ENCODE measurements around the gene HUS1.

Gene HUS1

GRCh38 chr7:48009257-48009656 lies 29.8 kb upstream of the HUS1 start:
- CTCF ChIA-PET, result interaction anchor here (0.5 to 0.8 kb wide), 2 partner anchors 27 to 35 kb away, joined by 3 to 4 read pairs; no protein-coding TSS in a partner anchor
- POLR2A ChIA-PET, result no interaction called here

DNA sequence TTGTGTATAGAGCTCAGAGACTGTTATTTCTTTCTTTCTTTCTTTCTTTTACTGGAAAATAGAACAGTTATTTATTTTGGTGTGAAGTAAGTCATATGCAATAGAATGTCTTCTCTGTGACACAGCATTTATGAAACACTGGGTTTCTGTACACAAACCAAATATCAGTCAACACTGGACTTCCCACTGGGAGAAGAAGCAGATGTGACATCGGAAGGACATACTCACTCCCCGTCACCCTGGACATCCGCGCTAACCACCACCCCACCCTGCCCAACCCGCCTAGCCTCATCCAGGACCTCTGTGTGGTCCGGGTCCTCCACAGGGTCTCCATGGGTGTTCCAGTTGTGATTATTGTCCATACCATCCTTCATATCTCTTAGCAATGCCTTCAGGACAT lies 27.5 kb upstream of the HUS1 start:
- Histone ChIP-seq H3K9me3 (ENCODE audit: control insufficient read depth, insufficient read depth, low read depth, low read length) (no peaks in the 10 kb centered on the region), H3K4me1 (ENCODE audit: control insufficient read depth, insufficient read depth, low read length) (0 out of 2 replicates have a peak, but pooled peaks cover 3% of the 10 kb centered on the region), H3K36me3 (ENCODE audit: control insufficient read depth in 2 of 2, insufficient read depth in 1 of 2, low read length in 2 of 2) (no peaks in the 10 kb centered on the region), H3K4me3 (ENCODE audit: low read depth, low read length) (no peak overlapping the region), H3K27ac (ENCODE audit: extremely low read depth, low read depth, low read length) (no peak overlapping the region)
- ChIA-PET CTCF (interaction anchor here (0.6 kb wide), 1 partner anchor 34 kb away, joined by 3 read pairs; no protein-coding TSS in a partner anchor), POLR2A (no interaction called here)
- TF ChIP-seq YY1 (tag by site-specific recombination; IDR thresholded peaks at IDR 0.05) (no peak), ZNF747 (tag by site-specific recombination; IDR thresholded peaks at IDR 0.05) (no peak), ZNF16 (tag by site-specific recombination; IDR thresholded peaks at IDR 0.05; ENCODE audit: low read depth) (no peak), ZNF274 (IDR thresholded peaks at IDR 0.05; ENCODE audit: low read length) (no peak), ZNF274 (tag by site-specific recombination; IDR thresholded peaks at IDR 0.05; ENCODE audit: borderline replicate concordance) (no peak), SP2 (tag by site-specific recombination; IDR thresholded peaks at IDR 0.05) (no peak), ZSCAN30 (tag by site-specific recombination; IDR thresholded peaks at IDR 0.05) (no peak), TSHZ1 (tag by site-specific recombination; IDR thresholded peaks at IDR 0.05; ENCODE audit: borderline replicate concordance) (no peak), SETDB1 (IDR thresholded peaks at IDR 0.05; ENCODE audit: insufficient read length, low read length) (no peak), ZFP3 (tag by site-specific recombination; IDR thresholded peaks at IDR 0.05; ENCODE audit: low read depth) (no peak), ZNF394 (tag by site-specific recombination; IDR thresholded peaks at IDR 0.05; ENCODE audit: borderline replicate concordance) (no peak), ZNF48 (tag by site-specific recombination; IDR thresholded peaks at IDR 0.05) (no peak), ZNF350 (tag by site-specific recombination; IDR thresholded peaks at IDR 0.05) (no peak), ZNF777 (tag by site-specific recombination; IDR thresholded peaks at IDR 0.05; ENCODE audit: borderline replicate concordance) (no peak), REPIN1 (tag by site-specific recombination; IDR thresholded peaks at IDR 0.05; ENCODE audit: low read depth) (no peak), ZFP37 (tag by site-specific recombination; IDR thresholded peaks at IDR 0.05) (no peak)
- TF ChIP-seq, protein P1, sequence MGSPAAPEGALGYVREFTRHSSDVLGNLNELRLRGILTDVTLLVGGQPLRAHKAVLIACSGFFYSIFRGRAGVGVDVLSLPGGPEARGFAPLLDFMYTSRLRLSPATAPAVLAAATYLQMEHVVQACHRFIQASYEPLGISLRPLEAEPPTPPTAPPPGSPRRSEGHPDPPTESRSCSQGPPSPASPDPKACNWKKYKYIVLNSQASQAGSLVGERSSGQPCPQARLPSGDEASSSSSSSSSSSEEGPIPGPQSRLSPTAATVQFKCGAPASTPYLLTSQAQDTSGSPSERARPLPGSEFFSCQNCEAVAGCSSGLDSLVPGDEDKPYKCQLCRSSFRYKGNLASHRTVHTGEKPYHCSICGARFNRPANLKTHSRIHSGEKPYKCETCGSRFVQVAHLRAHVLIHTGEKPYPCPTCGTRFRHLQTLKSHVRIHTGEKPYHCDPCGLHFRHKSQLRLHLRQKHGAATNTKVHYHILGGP (tag by site-specific recombination; IDR thresholded peaks at IDR 0.05), result no peak
- TF ChIP-seq, protein P2, sequence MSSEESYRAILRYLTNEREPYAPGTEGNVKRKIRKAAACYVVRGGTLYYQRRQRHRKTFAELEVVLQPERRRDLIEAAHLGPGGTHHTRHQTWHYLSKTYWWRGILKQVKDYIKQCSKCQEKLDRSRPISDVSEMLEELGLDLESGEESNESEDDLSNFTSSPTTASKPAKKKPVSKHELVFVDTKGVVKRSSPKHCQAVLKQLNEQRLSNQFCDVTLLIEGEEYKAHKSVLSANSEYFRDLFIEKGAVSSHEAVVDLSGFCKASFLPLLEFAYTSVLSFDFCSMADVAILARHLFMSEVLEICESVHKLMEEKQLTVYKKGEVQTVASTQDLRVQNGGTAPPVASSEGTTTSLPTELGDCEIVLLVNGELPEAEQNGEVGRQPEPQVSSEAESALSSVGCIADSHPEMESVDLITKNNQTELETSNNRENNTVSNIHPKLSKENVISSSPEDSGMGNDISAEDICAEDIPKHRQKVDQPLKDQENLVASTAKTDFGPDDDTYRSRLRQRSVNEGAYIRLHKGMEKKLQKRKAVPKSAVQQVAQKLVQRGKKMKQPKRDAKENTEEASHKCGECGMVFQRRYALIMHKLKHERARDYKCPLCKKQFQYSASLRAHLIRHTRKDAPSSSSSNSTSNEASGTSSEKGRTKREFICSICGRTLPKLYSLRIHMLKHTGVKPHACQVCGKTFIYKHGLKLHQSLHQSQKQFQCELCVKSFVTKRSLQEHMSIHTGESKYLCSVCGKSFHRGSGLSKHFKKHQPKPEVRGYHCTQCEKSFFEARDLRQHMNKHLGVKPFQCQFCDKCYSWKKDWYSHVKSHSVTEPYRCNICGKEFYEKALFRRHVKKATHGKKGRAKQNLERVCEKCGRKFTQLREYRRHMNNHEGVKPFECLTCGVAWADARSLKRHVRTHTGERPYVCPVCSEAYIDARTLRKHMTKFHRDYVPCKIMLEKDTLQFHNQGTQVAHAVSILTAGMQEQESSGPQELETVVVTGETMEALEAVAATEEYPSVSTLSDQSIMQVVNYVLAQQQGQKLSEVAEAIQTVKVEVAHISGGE (tag by site-specific recombination; conservative IDR thresholded peaks at IDR 0.05; ENCODE audit: low read depth), result no peak

More at GRCh38 chr7:48009257-48009656, 29.8 kb upstream of the HUS1 start:
- Histone ChIP-seq H3K36me3 (ENCODE audit: control insufficient read depth in 2 of 2, insufficient read depth in 1 of 2, low read length in 2 of 2) (no peaks in the 10 kb centered on the region), H3K27ac (ENCODE audit: extremely low read depth, low read depth, low read length) (no peak overlapping the region), H3K9me3 (ENCODE audit: control insufficient read depth, insufficient read depth, low read depth, low read length) (no peaks in the 10 kb centered on the region), H3K4me3 (ENCODE audit: low read depth, low read length) (no peak overlapping the region), H3K4me1 (ENCODE audit: control insufficient read depth, insufficient read depth, low read length) (no peaks in the 10 kb centered on the region)
- TF ChIP-seq MEIS1 (CRISPR knock-in tag; IDR thresholded peaks at IDR 0.05; ENCODE audit: borderline replicate concordance) (no peak), ZNF621 (tag by site-specific recombination; IDR thresholded peaks at IDR 0.05) (no peak), ZBTB17 (tag by site-specific recombination; IDR thresholded peaks at IDR 0.05) (no peak), ZNF416 (tag by site-specific recombination; IDR thresholded peaks at IDR 0.05) (no peak), ZNF311 (tag by site-specific recombination; IDR thresholded peaks at IDR 0.05; ENCODE audit: borderline replicate concordance) (no peak)
